DMS79 treated with DMSO at 0.1 percent for 48 hours (cell line): ENCODE measurements around the gene ATP5F1E.

ENCODE experiments used
- DNase-seq: peaks from one replicate; lab custom pipeline; 2025; lab: John Stamatoyannopoulos, UW

ATP5F1E gene

DNA sequence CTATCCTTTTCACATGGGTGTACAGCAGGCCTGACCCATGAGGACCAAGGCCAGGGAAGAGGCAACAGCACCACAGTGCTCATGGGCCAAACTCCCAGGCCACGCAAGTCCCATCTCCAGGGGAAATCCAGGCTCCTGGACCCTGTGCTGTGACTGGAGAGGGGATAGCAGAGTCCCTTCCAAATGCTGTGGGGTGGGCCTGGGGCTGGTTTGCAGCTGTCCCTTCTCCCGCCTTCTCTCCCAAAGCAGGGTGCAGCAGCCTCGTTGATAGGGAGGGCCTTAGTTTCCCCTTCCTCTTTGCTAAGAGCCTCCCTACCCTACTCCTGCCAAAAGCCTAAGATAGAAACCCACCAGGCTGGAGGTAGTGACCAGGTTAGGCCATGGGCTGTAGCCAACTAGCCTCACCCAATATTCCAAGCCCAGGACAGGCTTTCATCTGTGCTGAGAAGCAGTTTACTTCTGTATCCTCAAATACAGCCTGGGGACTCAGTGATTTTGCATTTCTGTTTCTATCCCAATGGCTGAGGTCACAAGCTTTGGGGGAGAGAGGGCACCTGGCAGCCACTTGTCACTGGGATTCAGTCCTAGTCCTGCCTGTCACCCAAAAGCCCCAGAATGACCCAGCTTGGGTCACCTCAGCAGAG is 26.5 kb downstream of the ATP5F1E start:
- no peak for DNase-seq

DNA sequence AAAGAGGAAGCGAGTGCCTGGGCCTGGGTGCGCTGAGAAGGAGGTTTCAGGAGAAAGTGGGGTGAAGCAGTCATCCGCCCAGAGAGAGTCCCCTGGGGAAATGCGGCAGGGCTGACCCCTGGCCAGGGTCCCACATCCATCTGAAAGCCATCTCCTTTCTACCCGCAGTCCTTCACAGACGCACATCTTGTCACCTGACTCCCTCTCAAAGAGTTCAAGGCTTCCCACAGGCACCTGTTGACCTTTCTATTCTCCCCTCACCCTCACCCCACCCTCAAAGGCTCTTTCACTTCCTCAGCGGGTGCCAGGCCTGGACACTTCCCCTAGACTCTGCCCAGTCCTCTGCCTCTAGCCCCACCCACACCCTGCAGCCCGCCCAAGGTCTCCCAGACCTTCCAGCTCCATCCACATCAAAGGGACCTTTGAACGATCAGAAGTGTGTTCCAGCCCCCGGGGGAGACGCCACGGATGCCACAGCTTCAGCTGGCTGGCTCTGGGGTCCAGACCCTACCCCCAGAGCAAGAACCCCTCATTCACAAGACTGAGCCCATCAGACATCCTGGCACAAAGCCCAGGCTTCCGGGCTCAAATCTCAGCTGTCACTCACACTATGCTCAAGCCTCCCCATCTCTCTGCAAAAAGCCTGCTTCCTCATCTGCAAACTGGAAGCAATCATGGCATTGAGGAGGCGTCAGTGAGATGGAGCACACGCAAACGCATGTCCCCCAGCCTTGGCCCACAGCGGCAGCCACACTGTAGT is 27.2 kb downstream of the ATP5F1E start:
- no peak for DNase-seq

DNA sequence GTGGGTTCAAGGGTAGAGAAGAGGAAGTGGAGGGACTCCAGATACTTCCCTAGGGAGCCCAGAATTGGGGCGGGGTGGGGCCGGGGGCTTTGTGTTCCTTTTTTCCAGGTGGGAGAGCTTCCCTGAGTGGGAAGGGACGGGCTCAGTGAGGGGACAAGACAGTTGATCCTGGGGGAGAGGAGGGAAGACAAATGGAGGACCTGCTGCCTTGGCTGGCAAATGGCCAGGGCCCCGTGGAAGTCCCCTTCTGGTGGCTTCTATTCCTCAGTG is 27.7 kb downstream of the ATP5F1E start:
- no peak for DNase-seq

DNA sequence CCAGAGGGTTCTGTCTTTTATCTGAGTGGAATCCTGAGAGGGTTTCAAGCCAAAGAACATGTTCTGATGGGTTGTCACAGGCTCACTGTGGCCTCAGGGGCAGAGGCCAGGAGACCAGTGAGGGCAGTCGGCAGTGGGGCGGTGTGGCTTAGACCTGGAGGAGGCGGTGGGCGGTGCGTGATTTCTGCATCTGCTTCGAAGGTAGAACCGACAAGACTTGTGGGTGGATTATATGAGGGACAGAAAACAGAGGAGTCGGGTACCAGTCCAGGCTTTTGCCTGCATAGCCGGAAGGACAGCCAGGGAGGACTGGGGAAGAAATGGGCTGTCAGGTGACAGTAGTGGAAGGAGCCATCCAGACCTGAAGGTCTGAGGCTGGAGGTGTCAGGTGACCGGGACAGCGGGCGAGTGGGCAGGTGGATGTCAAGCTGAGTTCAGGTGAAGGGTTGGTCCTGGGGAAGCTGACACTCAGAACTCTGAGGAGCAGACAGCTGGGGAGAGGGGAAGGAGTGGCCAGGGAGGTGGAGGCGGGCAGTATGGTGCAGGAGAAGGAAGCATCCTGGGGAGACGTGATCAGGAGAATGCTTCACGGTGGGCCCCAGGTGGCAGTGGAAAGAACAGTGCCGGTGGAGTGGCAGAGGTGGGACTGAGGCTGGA is 28.2 kb downstream of the ATP5F1E start:
- no peak for DNase-seq

DNA sequence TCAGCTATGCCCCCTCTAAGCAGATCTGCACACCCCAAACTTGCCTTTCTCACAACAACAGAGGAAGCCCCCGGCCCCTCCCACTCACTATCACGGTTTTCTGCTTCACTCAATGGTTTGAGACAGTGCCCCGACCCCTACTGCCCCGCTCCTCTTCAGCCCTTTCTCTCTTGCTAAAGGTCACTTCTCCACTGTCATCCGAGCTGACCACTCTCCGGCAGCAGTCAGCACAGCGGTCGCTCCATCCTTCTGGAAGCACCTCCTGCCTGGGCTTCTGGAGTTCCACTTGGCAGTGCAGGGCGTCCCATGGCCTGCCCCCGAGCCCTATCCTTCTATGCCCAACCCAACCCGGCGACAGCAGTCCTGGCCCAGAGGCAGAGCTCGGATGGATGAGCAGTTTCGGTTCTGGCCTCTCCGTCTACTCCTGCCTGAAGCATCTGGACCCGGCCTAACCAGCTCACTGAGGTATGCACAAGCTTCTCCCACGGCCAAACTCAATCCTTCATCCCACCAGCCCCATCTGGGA is 29.2 kb downstream of the ATP5F1E start:
- no peak for DNase-seq

DNA sequence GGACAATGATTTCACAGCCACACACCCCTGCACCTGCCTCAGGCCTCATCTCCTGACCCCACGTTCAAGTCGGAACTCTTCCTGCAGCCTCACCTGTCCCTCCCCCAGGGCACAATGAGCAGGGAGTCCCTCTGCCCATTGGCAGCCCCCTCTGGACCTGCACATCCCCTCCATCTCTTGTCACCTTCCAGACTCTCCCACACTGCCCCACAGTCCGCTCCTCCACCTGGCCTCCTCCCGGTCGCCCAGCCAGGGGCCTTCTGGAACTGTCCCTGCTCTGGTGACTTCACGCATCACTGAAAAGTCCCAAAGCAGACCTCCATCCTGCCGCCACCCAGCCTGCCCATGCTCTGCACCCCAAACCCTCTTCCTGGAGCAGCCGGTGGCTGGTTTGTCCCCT is 29.7 kb downstream of the ATP5F1E start:
- no peak for DNase-seq

DNA sequence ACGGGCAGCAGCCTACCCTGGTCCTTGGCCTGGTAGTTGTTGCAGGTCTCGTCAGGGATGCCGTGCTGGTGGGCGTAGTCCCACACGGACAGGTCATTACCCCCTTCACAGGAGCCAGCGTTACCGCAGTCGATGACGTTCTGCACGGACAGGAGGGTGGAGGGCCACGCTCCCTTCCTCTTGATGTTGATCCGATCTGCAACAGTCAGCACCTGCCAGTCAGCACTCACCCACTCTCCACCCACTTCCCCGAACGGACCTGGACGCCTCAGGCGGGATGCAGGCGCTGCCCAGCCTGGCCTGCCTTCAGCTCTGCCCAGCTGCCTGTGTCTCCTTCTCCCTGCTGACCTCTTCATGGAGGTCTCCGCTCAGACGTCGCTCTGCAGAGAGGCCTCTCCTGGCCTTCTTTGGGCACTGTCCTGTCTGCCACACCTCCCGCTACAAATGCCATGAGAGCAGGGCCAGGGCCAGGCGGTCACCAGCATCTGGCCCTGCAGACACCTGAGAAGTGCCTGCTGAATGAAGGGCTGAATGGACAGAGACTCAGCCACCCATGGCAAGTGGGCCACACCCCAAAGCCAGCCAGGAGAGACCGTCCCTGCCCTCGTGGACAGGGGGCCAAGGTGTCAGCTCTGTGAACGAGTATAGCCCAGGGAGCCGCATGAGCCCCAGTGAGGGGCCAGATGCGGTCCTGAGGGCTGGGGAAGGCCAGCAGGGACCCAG is 30.5 kb downstream of the ATP5F1E start:
- DNase-seq: no peak

DNA sequence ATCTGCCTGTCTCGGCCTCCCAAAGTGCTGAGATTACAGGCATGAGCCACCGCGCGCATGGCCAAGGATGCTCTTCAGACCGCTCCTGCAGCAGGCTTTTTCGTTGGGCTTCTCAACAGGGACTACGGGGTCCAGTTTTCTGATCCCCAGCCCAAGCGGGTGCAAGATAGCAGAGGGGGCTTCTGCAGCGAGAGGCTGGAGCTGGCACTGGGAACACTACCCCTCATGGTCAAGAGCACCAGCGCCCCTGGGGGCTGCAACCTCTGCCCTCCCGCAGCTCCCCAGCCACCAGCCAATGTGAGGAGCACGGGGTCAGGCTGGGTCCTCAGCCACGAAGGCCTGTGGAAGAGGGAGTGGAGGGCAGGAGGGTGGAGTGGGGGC is 31.1 kb downstream of the ATP5F1E start:
- DNase-seq: no peak

DNA sequence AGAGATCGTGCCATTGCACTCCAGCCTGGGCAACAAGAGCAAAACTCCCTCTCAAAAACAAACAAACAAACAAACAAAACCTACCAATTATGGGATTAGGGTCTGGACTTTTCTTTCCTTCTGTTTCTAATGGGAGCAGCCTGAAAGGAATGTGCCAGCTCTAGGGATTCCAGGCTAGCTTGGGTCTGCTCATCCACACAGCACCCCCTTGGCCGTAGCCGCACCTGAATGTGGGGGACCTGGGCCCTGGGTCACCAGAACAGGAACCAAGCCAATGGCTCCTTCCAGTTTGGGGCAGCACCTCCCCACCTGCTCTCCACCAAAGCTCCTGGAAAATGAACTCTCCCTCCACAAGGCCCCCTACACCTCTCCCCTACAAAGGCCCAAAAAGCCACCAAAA is 31.8 kb downstream of the ATP5F1E start:
- DNase-seq: no peak

DNA sequence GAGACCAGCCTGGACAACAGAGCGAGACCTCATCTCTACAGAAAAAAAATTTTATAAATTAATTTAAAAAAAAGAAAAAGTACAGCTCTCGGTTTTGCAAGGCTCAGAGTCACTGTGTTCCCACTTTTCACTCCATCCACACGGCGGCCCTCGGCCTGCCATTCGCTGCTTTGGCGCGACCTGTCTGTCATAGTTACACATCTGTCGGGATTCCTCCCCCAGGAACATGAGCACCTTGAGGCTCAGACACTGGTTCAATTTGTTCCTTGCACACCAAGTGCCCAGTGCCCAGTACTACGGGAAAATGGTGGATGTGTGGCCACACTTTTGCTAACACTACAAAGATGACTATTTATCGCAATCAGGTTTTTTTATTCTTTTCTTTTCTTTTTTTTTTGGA is 33.5 kb downstream of the ATP5F1E start:
- DNase-seq: no peak

DNA sequence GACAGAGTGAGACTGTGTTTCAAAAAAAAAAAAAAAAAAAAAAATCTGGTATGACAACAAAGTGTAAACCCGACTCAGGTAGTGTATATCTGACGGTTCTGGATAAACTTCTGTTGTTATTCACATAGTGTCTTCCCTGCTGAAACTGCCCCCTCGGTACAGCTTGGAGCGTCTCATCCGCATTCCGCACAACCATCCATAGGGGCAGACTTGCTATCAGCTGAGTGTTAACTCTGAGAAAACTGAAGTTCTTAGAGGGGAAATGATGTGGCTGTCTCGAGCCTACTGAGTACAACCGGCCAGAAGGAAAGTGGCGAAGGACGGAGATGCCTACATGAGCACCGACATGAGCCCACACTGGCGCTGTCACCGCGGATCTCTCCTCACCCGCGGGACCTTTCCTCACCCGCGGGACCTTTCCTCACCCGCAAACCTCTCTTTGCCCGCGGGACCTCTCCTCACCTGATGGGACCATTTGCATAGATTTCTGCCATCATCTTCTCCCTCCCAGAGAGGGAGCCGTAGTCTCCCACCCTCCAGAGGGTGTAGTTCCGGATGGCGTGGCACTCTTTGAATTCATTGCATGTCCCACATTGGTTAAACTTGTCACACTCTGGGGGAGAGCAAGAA is 34.9 kb downstream of the ATP5F1E start:
- no peak for DNase-seq

DNA sequence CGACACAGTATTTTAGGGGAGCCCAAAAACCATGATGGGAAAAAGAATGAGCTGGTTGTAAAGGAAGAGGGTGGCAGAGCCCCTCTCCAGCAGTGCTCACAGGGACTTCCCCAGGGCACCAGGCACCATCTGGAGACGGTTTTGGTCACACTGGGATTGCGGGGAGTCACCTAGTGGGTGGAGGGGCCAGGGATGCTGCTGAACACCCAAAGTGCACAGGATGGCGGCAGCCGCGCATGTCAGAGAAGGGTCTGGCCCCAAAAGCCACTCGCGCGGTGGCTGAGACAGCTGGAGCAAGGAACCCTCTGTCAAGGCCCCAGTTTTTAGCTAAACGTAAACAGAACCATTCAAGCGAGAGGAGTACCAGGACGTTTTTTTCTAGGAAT is 35.9 kb downstream of the ATP5F1E start:
- DNase-seq: no peak

DNA sequence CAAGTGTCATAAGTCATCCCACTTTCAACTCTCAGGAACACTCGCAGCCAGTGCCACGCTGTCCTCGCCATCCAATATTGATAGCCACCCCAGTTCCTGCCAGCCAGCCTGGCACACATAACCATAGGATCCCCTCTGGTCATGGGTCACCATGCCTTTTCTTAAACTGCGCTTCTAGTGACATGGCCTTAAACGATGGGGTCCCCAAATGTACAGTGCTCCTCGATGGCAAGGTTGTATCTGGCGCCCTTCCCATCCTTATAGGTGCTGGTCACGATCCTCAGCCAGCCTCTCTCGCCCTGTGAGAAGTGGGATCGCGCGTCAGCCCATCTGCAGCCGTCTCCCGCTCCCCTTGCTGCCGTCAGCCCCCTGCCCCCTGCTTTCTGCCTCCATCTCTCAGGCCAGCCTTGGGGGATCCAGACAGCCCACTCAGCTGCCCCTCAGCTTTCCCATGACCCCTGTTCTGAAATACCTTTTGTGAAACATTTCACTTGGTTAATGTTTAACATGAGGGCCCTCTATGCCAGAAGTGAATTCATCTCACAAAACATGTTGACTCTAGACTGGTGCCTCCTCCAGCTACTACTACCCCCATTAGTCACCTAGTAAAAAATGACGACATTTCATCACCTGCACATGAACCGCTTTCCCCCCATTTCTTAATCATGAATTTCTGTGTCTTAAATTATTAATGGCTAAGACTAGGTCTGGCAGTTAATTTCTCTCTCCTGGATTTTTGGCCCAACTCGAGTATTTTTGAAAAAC is 36.5 kb downstream of the ATP5F1E start:
- DNase-seq: no peak

DNA sequence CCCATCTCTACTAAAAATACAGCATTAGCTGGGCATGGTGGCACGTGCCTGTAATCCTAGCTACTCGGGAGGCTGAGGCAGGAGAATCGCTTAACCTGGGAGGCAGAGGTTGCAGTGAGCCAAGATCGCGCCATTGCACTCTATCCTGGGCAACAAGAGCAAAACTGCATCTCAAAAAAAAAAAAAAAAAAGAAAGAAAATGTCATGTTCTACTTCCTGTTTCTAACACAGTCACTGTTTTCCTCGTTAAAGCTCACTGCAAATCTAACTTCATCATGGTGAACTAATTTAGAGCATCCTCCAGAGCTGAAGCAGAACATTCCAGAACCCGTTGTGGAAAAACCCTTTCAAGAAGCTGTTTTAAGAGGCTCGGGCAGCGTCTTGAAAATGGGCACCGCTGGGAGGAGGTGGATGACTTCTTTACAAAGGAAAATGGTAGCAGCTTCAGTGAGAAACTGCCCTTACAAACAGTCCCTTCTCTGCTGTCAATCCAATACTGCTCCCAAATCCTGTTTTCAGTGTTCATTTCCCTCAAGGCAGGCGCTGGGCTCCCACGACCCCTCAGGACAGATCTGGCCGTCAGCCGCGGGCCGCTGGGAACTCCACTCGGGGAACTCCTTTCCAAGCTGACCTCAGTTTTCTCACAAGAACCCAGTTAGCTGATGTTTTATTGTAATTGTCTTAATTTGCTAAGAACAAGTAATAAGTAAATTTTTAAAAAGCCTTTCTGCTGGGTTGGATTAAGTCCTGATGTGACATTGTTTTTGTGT is 37.6 kb downstream of the ATP5F1E start:
- DNase-seq: no peak

DNA sequence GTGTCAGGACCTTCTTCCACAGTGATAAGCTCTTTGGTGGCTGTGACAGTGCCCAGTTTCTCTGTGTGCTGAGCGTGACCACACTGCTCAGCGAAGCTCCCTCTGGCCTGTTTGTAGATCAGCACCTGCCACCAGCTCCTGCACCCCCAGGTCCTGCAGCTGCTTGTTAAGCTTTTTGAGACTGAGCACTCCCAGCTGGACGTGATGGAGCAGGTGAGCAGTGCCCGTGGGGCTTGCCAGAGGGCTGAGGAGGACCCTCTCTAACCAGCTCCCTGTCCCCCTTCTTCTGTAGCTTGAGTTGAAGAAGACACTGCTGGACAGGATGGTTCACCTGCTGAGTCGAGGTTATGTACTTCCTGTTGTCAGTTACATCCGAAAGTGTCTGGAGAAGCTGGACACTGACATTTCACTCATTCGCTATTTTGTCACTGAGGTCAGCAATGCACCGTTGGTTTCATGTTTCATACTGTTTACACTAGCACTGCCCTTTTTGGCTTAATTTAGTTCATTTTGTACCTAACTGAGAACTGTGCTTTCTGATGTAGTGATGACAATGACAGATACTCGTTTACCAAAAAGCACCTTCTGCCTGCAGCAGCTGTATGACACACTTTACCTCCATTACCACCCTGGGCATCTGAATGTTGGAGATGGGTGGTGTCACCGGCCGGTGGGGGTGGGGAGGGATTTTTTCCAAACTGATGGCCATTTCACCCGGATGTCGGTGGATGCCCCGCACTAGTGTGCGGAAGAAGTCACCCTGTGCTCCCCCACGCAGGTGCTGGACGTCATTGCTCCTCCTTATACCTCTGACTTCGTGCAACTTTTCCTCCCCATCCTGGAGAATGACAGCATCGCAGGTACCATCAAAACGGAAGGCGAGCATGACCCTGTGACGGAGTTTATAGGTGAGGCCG is 38.5 kb downstream of the ATP5F1E start:
- DNase-seq: no peak

DNA sequence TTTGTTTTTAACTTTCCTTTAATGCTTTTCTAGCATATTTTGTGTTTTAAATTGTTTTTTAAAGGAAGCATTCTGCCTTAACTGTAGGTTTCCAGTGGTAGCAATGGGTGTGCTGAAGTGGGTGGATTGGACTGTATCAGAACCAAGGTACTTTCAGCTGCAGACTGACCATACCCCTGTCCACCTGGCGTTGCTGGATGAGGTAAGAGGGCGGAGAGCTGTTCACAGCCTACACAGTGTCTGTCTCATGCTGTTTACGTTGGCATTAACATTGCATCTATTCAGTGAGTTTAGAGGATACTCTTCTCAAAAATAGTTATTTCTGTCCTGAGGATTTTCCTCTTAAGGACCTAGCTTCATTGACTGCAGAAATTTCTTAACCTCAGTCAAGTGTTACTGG is 39.2 kb downstream of the ATP5F1E start:
- DNase-seq: no peak

DNA sequence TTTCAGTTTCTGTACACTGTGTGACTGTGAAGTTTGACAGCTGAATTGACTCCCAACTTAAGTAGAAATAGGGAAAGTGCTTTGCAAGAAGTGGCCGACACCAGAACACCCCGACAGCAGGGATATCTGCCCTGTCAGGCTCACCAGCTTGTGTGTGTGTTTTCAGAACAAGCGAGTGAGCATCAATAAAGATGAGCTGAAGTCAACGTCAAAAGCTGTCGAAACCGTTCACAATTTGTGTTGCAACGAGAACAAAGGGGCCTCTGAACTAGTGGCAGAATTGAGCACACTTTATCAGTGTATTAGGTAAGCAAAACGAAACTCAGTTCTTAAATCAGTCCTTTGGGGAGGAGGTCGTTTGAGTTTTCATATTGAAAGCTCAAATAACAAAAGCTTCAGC is 40.4 kb downstream of the ATP5F1E start:
- no peak for DNase-seq

DNA sequence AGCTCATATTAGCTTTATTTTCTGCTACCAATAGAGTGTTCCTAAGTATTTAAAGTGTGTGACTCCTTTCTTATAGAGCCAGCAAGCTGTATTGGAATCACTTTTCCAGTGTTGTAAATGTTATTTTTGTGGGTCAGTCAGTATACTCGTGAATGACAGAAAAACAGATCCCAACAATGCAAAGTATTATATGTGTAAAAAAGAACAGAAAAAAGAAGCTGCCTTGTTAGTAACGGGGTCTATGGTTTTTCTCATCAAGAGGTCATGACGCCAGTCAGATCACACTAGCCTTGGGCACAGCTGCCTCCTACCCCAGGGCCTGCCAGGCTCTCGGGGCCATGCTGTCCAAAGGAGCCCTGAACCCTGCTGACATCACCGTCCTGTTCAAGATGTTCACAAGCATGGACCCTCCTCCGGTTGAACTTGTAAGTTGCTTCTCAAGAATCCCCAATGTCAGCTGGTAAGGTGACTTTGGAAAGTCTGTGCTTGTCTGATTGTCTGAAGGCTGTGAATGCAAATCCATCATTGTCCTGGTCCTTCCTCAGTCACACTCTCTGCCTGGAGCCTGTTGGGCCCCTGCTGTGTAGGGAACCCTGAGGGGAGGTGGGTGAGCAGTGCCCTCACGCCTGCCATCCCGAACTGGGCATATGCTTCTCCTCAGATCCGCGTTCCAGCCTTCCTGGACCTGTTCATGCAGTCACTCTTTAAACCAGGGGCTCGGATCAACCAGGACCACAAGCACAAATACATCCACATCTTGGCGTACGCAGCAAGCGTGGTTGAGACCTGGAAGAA is 41.3 kb downstream of the ATP5F1E start:
- no peak for DNase-seq

DNA sequence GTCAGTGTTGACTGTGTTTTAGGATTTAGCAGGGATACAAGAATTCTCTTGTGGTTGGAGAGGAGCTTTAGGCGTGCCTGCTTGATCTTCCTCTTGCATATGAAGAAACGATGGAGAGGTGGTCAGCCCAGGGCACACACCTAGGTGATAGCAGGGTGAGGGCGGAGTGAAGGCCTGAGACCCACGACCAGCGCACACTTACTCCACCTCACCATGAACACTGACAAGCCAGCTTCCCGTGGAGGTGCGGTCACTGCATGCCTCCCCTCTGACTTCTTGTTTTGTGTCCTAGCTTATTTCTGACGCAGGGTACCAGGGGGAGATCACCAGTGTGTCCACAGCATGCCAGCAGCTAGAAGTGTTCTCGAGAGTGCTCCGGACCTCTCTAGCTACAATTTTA is 42.9 kb downstream of the ATP5F1E start:
- no peak for DNase-seq
